PC-9 (cell line): Measurements from ENCODE around the gene HEY2. TPM values are rescaled to one million over a fixed set of nuclear protein-coding genes. Genes with fewer than 3 reads are reported as not detected.

Experiments
- BruUV-seq: library from RNA; stranded (reverse); fragments of 400-500 nt; replicated peaks from 2 replicates; lab custom pipeline; 2021; lab: Mats Ljungman, UMichigan
- CTCF ChIA-PET: fragments of 300-600 bp; sonication (Branson Sonifier 250); formaldehyde crosslinking; loops from one replicate; lab custom pipeline; 2022; ENCODE audit warnings: antibody characterized with exemption; lab: Charles Lee
- POLR2A ChIA-PET: fragments of 300-600 bp; sonication (Branson Sonifier 250); formaldehyde crosslinking; loops from one replicate; lab custom pipeline; 2022; ENCODE audit warnings: antibody characterized with exemption; ENCODE audit not compliant: unreplicated experiment; lab: Charles Lee
- DNase-seq, 2 experiments: peaks; one replicate each; pipeline versions ENCODE4 v3.0.0 to v3.0.0-alpha.2; 2015 to 2022; ENCODE audit warnings: mixed read lengths in 1 of 2
- H2AFZ ChIP-seq: fragments of 200-600 bp; sonication (generic); 2 replicates; pipeline ENCODE4 v1.8.1; 2017; ENCODE audit warnings: antibody characterized with exemption
- H3F3A ChIP-seq: fragments of 200-600 bp; sonication (generic); 2 replicates; pipeline ENCODE4 v1.8.1; 2017; ENCODE audit warnings: antibody characterized with exemption, mild to moderate bottlenecking, low read depth; ENCODE audit not compliant: insufficient read depth
- H3K27ac ChIP-seq: fragments of 200-600 bp; sonication (generic); 2 replicates; pipeline ENCODE4 v1.6.1; 2016; ENCODE audit warnings: mixed run types
- H3K27me3 ChIP-seq: fragments of 200-600 bp; sonication (generic); 2 replicates; pipeline ENCODE4 v1.6.1; 2016; ENCODE audit warnings: low read depth, mixed run types; ENCODE audit not compliant: insufficient read depth
- H3K36me3 ChIP-seq: fragments of 200-600 bp; sonication (generic); 2 replicates; pipeline ENCODE4 v1.6.1; 2016; ENCODE audit warnings: low read depth, mixed run types
- H3K4me1 ChIP-seq: fragments of 200-600 bp; sonication (generic); replicated peaks from 2 replicates; pipeline ENCODE4 v1.6.1; 2016; ENCODE audit warnings: mixed run types; ENCODE audit not compliant: insufficient read depth
- H3K4me2 ChIP-seq: fragments of 200-600 bp; sonication (generic); 2 replicates; pipeline ENCODE4 v1.6.1; 2017; ENCODE audit warnings: mixed run types
- H3K4me3 ChIP-seq: fragments of 200-600 bp; sonication (generic); 2 replicates; pipeline ENCODE4 v1.6.1; 2016; ENCODE audit warnings: mixed run types
- H3K79me2 ChIP-seq: fragments of 200-600 bp; sonication (generic); 2 replicates; pipeline ENCODE4 v1.6.1; 2017; ENCODE audit warnings: low read depth, mixed run types
- H3K9me2 ChIP-seq: fragments of 200-600 bp; sonication (generic); 2 replicates; pipeline ENCODE4 v1.8.1; 2017; ENCODE audit warnings: mild to moderate bottlenecking; ENCODE audit not compliant: insufficient read depth
- H3K9me3 ChIP-seq: fragments of 200-600 bp; sonication (generic); 2 replicates; pipeline ENCODE4 v1.8.1; 2016; ENCODE audit warnings: low read depth; ENCODE audit not compliant: insufficient read depth
- H4K20me1 ChIP-seq: fragments of 200-600 bp; sonication (generic); 2 replicates; pipeline ENCODE4 v1.8.1; 2017; ENCODE audit not compliant: insufficient read depth
- EZH2 ChIP-seq: fragments of 200-600 bp; sonication (generic); IDR thresholded peaks from 2 replicates; pipeline ENCODE4 v1.8.0; 2017; ENCODE audit warnings: antibody characterized with exemption, low read depth
- intact Hi-C: fragments of 100-400 bp; cut with micrococcal nuclease; formaldehyde crosslinking; loops from one replicate; pipeline ENCODE4 v1.10.0; 2022; ENCODE audit not compliant: unreplicated experiment
- total RNA-seq: library from RNA; stranded (reverse); gene quantifications from 2 replicates; pipeline ENCODE4 v1.2.3, GENCODE V29; 2021
- TF ChIP-seq, protein P1 (sequence below): fragments of 200-600 bp; sonication (generic); conservative IDR thresholded peaks from 2 replicates; pipeline ENCODE4 v1.6.1; 2017; ENCODE audit warnings: mixed run types, antibody characterized with exemption, mild to moderate bottlenecking, moderate library complexity

The HEY2 gene
- total RNA-seq, 1 experiment from 2014 or later: not detected

DNA sequence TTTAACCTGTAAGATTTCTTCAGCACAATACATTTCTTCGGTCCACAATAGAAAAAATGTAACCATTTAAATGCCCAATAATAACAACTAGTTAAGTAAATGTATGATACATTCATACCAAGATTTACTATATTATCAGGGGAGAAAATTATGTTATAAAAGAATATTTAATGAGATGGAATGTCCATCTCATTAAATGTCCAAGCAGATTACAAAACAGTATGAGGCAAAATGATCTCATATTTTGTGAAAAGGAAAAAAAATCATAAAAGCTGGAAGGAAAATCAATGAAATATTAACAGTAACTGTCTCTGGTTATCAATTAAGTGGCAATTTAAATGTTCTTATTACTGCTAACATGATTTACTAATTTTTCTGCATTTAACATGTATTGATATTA, 10.1 kb upstream of the HEY2 start:
- Histone ChIP-seq H3K36me3 (no peaks in the 10 kb centered on the region), H4K20me1 (no peaks in the 10 kb centered on the region), H2AFZ (no peak overlapping the region), H3K4me2 (no peak overlapping the region), H3K27me3 (no peaks in the 10 kb centered on the region), H3F3A (no peaks in the 10 kb centered on the region), H3K79me2 (no peaks in the 10 kb centered on the region), H3K4me3 (no peak overlapping the region), H3K9me2 (no peaks in the 10 kb centered on the region), H3K4me1 (no peaks in the 10 kb centered on the region), H3K27ac (no peak overlapping the region), H3K9me3 (no peaks in the 10 kb centered on the region)
- DNase-seq: no peak
- POLR2A ChIA-PET: no interaction called here
- CTCF ChIA-PET: no interaction called here
- intact Hi-C loops: no loop called here
- no peak for TF ChIP-seq EZH2
- TF ChIP-seq, protein P1, sequence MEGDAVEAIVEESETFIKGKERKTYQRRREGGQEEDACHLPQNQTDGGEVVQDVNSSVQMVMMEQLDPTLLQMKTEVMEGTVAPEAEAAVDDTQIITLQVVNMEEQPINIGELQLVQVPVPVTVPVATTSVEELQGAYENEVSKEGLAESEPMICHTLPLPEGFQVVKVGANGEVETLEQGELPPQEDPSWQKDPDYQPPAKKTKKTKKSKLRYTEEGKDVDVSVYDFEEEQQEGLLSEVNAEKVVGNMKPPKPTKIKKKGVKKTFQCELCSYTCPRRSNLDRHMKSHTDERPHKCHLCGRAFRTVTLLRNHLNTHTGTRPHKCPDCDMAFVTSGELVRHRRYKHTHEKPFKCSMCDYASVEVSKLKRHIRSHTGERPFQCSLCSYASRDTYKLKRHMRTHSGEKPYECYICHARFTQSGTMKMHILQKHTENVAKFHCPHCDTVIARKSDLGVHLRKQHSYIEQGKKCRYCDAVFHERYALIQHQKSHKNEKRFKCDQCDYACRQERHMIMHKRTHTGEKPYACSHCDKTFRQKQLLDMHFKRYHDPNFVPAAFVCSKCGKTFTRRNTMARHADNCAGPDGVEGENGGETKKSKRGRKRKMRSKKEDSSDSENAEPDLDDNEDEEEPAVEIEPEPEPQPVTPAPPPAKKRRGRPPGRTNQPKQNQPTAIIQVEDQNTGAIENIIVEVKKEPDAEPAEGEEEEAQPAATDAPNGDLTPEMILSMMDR: no peak
- no TSS peak for BruUV-seq

DNA sequence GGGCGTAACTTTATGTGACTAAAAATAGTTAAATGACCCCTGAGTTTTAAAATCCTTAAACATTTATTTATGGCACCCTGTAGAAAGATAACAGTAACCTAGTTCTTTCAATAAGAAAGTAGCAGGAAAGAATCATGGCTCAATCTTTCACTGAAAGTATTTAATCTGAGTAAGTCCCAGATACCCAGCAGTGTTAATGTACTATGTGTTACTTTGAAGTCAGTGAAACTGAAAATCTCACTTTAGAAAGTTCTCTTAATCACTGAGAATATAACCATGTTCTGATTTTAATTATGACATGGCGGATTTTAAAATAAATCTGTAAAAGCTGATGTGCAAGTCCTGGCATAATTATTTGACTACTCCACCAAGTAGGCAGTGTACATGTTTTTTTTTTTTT, 8.1 kb upstream of the HEY2 start:
- H3F3A ChIP-seq: no peaks in the 10 kb centered on the region
- no peak for DNase-seq
- TF ChIP-seq, protein P1: no peak
- TF ChIP-seq EZH2: no peak
- intact Hi-C loops: no loop called here
- H3K9me2 ChIP-seq: no peaks in the 10 kb centered on the region
- no peaks in the 10 kb centered on the region for H3K79me2 ChIP-seq
- ChIA-PET CTCF (interaction anchor here (0.7 kb wide), 1 partner anchor 129 kb away, joined by 4 read pairs; no protein-coding TSS in a partner anchor), POLR2A (interaction anchor here (0.7 kb wide), 1 partner anchor 129 kb away, joined by 10 read pairs; no protein-coding TSS in a partner anchor)
- H3K4me1 ChIP-seq: peaks cover under 1% of the 10 kb centered on the region
- no peaks in the 10 kb centered on the region for H3K9me3 ChIP-seq
- no peaks in the 10 kb centered on the region for H3K36me3 ChIP-seq
- no peak overlapping the region for H3K4me2 ChIP-seq
- no peak overlapping the region for H2AFZ ChIP-seq
- peaks cover 13% of the 10 kb centered on the region for H3K27me3 ChIP-seq
- H3K4me3 ChIP-seq: no peak overlapping the region
- H3K27ac ChIP-seq: no peak overlapping the region
- no TSS peak for BruUV-seq
- no peaks in the 10 kb centered on the region for H4K20me1 ChIP-seq

DNA sequence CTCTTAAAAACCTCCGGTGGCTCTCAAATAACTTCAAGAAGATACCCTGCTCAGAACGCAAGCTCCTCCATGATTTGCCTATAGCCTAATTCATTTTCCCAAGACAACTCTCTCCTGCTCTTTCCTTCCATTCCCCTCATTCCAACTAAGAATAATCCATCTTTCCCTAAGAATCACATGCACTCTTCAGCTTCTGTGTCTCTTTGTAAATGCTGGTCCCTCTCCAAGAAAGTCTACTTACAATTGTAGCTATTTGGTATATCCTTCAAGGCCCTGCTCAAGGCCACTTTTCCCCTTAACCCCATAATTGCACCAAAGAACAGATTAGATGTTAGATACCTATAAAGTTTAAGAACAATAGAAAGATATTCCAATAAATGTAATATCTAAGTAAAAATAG, 7.4 kb upstream of the HEY2 start:
- no peak overlapping the region for H2AFZ ChIP-seq
- no peaks in the 10 kb centered on the region for H3K36me3 ChIP-seq
- DNase-seq: no peak
- no peaks in the 10 kb centered on the region for H3F3A ChIP-seq
- no peak overlapping the region for H3K27ac ChIP-seq
- H3K9me2 ChIP-seq: no peaks in the 10 kb centered on the region
- no TSS peak for BruUV-seq
- H3K4me2 ChIP-seq: no peak overlapping the region
- H3K4me1 ChIP-seq: peaks cover 8% of the 10 kb centered on the region
- intact Hi-C loops: no loop called here
- TF ChIP-seq, protein P1: no peak
- TF ChIP-seq EZH2: no peak
- H3K4me3 ChIP-seq: no peak overlapping the region
- H3K9me3 ChIP-seq: no peaks in the 10 kb centered on the region
- ChIA-PET CTCF (interaction anchor here (0.7 kb wide), 1 partner anchor 130 kb away, joined by 4 read pairs; no protein-coding TSS in a partner anchor), POLR2A (interaction anchor here (0.5 to 0.7 kb wide), 2 partner anchors 130 to 411 kb away, joined by 5 to 10 read pairs; no protein-coding TSS in a partner anchor)
- peaks cover 20% of the 10 kb centered on the region for H3K27me3 ChIP-seq
- no peaks in the 10 kb centered on the region for H4K20me1 ChIP-seq
- H3K79me2 ChIP-seq: no peaks in the 10 kb centered on the region
